WERI-Rb-1 (cell line): ENCODE results near the gene EP300.

Experiments used
- DNase-seq: peaks from one replicate; pipeline ENCODE4 v3.0.0-alpha.2; 2020
- H3K27ac ChIP-seq: fragments of 250-450 bp; sonication (Bioruptor Pico); 2 replicates; pipeline ENCODE4 v1.5.1; 2020; ENCODE audit warnings: mild to moderate bottlenecking, moderate library complexity
- H3K27me3 ChIP-seq: fragments of 250-450 bp; sonication (Bioruptor Pico); 2 replicates; pipeline ENCODE4 v1.5.1; 2021; ENCODE audit warnings: mild to moderate bottlenecking, low read depth, moderate library complexity; ENCODE audit not compliant: insufficient read depth, severe bottlenecking
- H3K36me3 ChIP-seq: fragments of 250-450 bp; sonication (Bioruptor Pico); 2 replicates; pipeline ENCODE4 v1.5.1; 2020; ENCODE audit warnings: mild to moderate bottlenecking, moderate library complexity
- H3K4me3 ChIP-seq: 2 replicates; pipeline ENCODE4 v1.5.1; 2011; ENCODE audit warnings: low read depth, mild to moderate bottlenecking, control low read depth, low read length
- H3K9me3 ChIP-seq: fragments of 250-450 bp; sonication (Bioruptor Pico); 2 replicates; pipeline ENCODE4 v1.5.1; 2021; ENCODE audit warnings: mild to moderate bottlenecking, moderate library complexity; ENCODE audit not compliant: severe bottlenecking
- TF ChIP-seq, protein P1 (sequence below): IDR thresholded peaks from 2 replicates; pipeline ENCODE4 v1.5.1; 2011; ENCODE audit warnings: low read depth, mild to moderate bottlenecking, control low read depth, inconsistent platforms, low read length

Gene EP300

DNA sequence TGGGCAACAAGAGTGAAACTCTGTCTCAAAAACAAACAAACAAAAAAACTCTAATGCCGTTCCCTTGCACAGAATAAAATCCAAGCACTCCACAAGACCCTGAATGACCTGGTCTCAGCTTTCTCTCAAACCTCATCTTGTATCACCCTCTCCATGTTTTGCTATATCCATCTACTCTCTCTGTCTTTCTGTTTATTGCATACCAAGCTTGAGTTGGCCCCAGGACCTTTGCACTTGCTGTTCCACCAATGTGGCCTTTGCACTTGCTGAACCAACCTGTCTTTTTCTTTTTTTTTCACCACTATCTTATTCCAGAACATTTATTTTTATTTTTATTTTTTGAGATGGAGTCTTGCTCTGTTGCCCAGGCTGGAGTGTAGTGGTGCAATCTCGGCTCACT is 110.7 kb downstream of the EP300 start:
- TF ChIP-seq, protein P1, sequence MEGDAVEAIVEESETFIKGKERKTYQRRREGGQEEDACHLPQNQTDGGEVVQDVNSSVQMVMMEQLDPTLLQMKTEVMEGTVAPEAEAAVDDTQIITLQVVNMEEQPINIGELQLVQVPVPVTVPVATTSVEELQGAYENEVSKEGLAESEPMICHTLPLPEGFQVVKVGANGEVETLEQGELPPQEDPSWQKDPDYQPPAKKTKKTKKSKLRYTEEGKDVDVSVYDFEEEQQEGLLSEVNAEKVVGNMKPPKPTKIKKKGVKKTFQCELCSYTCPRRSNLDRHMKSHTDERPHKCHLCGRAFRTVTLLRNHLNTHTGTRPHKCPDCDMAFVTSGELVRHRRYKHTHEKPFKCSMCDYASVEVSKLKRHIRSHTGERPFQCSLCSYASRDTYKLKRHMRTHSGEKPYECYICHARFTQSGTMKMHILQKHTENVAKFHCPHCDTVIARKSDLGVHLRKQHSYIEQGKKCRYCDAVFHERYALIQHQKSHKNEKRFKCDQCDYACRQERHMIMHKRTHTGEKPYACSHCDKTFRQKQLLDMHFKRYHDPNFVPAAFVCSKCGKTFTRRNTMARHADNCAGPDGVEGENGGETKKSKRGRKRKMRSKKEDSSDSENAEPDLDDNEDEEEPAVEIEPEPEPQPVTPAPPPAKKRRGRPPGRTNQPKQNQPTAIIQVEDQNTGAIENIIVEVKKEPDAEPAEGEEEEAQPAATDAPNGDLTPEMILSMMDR = no peak
- H3K36me3 ChIP-seq = no peaks in the 10 kb centered on the region; the same call in 1 of the 2 replicates

DNA sequence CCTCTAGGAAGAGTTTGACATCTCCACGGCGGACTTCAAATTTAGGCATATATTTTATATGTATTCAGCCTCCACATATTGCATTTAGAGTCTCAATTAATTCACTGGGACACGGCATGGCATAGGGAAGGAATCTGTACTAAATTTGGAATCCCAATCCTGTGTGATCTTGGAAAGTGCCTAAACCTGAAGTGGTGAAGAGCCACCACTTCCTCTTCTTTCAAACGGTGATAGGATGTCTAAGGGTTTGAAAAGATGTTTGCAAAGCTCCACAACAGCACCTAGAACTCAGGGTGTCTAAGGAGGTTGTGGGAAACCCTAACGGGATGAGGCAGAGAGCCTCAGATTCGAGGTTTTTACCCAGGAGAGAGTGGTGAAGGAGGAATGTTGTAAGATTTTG is 111.7 kb downstream of the EP300 start:
- TF ChIP-seq, protein P1 = no peak
- H3K36me3 ChIP-seq = peaks cover 4% of the 10 kb centered on the region

More for the DNA sequence above, 110.7 kb downstream of the EP300 start:
- Histone ChIP-seq H3K4me3 (no peak overlapping the region), H3K27me3 (no peaks in the 10 kb centered on the region), H3K27ac (no peak overlapping the region), H3K9me3 (no peaks in the 10 kb centered on the region)
- no peak for DNase-seq

DNA sequence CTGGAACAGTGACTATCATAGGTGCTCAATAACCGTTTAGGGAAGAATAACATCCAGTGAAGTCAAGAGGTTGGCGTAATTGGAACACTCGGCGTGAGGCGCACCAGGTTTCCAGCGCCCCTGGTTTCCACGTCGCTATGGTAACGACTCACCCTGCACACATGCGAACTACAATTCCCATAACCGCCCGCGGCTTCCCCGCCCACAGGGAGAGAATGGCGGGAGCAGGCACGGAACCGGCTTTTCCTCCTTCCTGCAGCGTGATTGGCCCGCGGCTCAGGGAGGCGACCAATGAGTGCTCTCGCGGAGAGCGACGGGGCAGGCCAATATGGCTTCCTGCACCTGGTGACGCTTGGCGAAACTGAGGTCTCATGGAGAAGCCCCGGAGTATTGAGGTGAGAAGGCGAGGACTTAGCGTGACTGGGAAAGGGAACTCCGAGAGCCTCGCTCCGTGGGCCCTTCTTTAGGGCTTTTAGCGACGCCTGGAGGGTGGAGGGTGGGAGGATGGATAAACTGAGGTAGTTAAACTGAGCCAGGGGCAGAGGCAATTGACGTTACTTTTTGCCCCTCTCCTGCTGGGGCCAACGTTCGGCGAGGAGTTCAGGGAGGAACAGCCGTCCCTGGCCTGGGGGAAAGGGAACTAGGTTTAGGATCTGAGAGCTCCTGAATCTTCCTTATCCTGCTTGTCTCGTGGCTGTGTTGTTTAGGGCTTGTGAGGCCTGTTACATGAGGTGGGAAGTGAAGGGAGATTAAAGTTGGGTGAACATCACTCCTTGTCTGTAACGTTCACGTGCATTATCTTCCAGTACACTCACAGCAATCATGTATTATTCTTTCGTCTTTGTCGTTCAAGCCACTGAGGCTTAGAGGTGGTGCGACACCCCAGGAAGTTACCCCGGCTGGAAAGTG is 112.9 kb downstream of the EP300 start, which contains the start of gene L3MBTL2:
Gene L3MBTL2, plus strand, starts transcription at position 321 of the 909 bp plus-strand sequence. Its CDS starts 51 bp downstream, at position 372.
- no peaks in the 10 kb centered on the region for H3K27me3 ChIP-seq
- peak within 1 kb of the TSS; percentile 87 for H3K4me3 ChIP-seq
- H3K36me3 ChIP-seq = peaks cover 14% of the 10 kb centered on the region
- H3K27ac ChIP-seq = peak within 1 kb of the TSS; percentile 89
- H3K9me3 ChIP-seq = no peaks in the 10 kb centered on the region
- TF ChIP-seq, protein P1 = no peak
- DNase-seq = peak; percentile 98

More for the DNA sequence above, 111.7 kb downstream of the EP300 start:
- Histone ChIP-seq H3K4me3 (no peak overlapping the region), H3K27ac (no peak overlapping the region), H3K9me3 (no peaks in the 10 kb centered on the region), H3K27me3 (no peaks in the 10 kb centered on the region)
- DNase-seq = no peak

DNA sequence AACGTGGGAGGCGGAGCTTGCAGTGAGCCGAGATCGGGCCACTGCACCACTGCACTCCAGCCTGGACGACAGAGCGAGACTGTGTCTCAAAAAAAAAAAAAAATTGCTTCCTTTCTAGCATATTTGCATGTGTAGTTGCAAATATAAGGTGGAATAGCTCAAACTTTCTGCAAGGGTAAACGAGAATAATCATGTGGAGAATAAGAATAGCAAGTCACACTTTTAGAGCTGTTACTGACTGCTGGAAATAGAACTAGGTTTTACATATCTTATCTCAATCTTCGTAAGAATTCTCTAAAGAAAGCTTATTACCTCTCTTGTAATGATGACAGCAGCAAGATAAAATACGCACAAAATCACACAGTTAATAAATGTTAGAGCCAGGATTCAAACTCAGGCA is 114.3 kb downstream of the EP300 start:
- Histone ChIP-seq H3K36me3 (peaks cover 21% of the 10 kb centered on the region), H3K4me3 (no peak overlapping the region), H3K27ac (no peak overlapping the region), H3K9me3 (no peaks in the 10 kb centered on the region), H3K27me3 (no peaks in the 10 kb centered on the region)
- no peak for DNase-seq
- TF ChIP-seq, protein P1 = no peak

DNA sequence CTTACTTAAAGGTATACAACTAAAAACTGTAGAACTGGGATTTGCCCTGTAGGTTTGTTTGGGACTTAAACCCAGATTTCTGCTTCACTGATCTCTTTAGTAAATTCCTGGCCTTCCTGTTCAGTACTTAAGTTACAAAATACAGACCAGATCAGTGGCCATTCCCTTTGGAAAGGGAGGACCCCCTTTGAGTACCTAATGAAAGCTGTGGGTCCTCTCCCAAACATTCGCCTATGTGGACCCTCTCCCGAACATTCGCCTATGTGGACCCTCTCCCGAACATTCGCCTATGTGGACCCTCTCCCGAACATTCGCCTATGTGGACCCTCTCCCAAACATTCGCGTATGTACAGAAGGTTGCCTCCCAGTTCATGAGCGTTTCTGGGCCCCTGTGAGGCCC is 123.0 kb downstream of the EP300 start:
- H3K27me3 ChIP-seq = no peaks in the 10 kb centered on the region
- DNase-seq = no peak
- peaks cover 15% of the 10 kb centered on the region for H3K9me3 ChIP-seq
- TF ChIP-seq, protein P1 = no peak
- H3K4me3 ChIP-seq = no peak overlapping the region
- no peak overlapping the region for H3K27ac ChIP-seq
- peaks cover 56% of the 10 kb centered on the region for H3K36me3 ChIP-seq
